ENCODE results near the gene INSYN2B. TPM values are rescaled to one million over a fixed set of nuclear protein-coding genes. Genes with fewer than 3 reads are reported as not detected.

INSYN2B gene
- total RNA-seq, 1 donor from 2014 or later = 1.5 TPM

GRCh38 chr5:169934990-169935389 is 45.3 kb downstream of the INSYN2B start:
- H3K27ac Mint-ChIP-seq = no peak overlapping the region
- H3K9me3 Mint-ChIP-seq = no peaks in the 10 kb centered on the region
- TF ChIP-seq, protein P1, sequence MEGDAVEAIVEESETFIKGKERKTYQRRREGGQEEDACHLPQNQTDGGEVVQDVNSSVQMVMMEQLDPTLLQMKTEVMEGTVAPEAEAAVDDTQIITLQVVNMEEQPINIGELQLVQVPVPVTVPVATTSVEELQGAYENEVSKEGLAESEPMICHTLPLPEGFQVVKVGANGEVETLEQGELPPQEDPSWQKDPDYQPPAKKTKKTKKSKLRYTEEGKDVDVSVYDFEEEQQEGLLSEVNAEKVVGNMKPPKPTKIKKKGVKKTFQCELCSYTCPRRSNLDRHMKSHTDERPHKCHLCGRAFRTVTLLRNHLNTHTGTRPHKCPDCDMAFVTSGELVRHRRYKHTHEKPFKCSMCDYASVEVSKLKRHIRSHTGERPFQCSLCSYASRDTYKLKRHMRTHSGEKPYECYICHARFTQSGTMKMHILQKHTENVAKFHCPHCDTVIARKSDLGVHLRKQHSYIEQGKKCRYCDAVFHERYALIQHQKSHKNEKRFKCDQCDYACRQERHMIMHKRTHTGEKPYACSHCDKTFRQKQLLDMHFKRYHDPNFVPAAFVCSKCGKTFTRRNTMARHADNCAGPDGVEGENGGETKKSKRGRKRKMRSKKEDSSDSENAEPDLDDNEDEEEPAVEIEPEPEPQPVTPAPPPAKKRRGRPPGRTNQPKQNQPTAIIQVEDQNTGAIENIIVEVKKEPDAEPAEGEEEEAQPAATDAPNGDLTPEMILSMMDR (conservative IDR thresholded peaks at IDR 0.05) = no peak
- H3K4me1 Mint-ChIP-seq (ENCODE audit: unreplicated experiment) = no peaks in the 10 kb centered on the region
- H3K36me3 Mint-ChIP-seq = no peaks in the 10 kb centered on the region
- no peak overlapping the region for H3K4me3 Mint-ChIP-seq
- H3K27me3 Mint-ChIP-seq = peaks cover 26% of the 10 kb centered on the region
- DNase-seq (ENCODE audit: extremely low spot score, unreplicated experiment) = no peak

GRCh38 chr5:169933616-169934015 is 46.7 kb downstream of the INSYN2B start:
- no peaks in the 10 kb centered on the region for H3K4me1 Mint-ChIP-seq (ENCODE audit: unreplicated experiment)
- H3K27me3 Mint-ChIP-seq = peaks cover 26% of the 10 kb centered on the region
- H3K27ac Mint-ChIP-seq = no peak overlapping the region
- TF ChIP-seq, protein P1 (conservative IDR thresholded peaks at IDR 0.05) = no peak
- H3K9me3 Mint-ChIP-seq = no peaks in the 10 kb centered on the region
- H3K4me3 Mint-ChIP-seq = no peak overlapping the region
- no peak for DNase-seq (ENCODE audit: extremely low spot score, unreplicated experiment)
- no peaks in the 10 kb centered on the region for H3K36me3 Mint-ChIP-seq

- no peak overlapping the region for H3K27ac Mint-ChIP-seq
- no peaks in the 10 kb centered on the region for H3K36me3 Mint-ChIP-seq
- DNase-seq (ENCODE audit: extremely low spot score, unreplicated experiment) = no peak
- TF ChIP-seq, protein P1 (conservative IDR thresholded peaks at IDR 0.05) = no peak
- H3K4me1 Mint-ChIP-seq (ENCODE audit: unreplicated experiment) = no peaks in the 10 kb centered on the region
- peaks cover 26% of the 10 kb centered on the region for H3K27me3 Mint-ChIP-seq
- H3K9me3 Mint-ChIP-seq = no peaks in the 10 kb centered on the region
- H3K4me3 Mint-ChIP-seq = no peak overlapping the region
These were observed 47.2 kb downstream of the INSYN2B start for GRCh38 chr5:169933127-169933526.

- Mint-ChIP-seq H3K4me1 (ENCODE audit: unreplicated experiment) (peaks cover 19% of the 10 kb centered on the region), H3K27ac (no peak overlapping the region), H3K27me3 (peaks cover 16% of the 10 kb centered on the region), H3K4me3 (no peak overlapping the region), H3K9me3 (no peaks in the 10 kb centered on the region), H3K36me3 (no peaks in the 10 kb centered on the region)
- no peak for DNase-seq (ENCODE audit: extremely low spot score, unreplicated experiment)
- TF ChIP-seq, protein P1 (conservative IDR thresholded peaks at IDR 0.05) = no peak
These were observed 56.3 kb downstream of the INSYN2B start for GRCh38 chr5:169923988-169924387.

GRCh38 chr5:169922474-169922873 is 57.8 kb downstream of the INSYN2B start:
- no peak for DNase-seq (ENCODE audit: extremely low spot score, unreplicated experiment)
- no peaks in the 10 kb centered on the region for H3K9me3 Mint-ChIP-seq
- peaks cover 19% of the 10 kb centered on the region for H3K4me1 Mint-ChIP-seq (ENCODE audit: unreplicated experiment)
- TF ChIP-seq, protein P1 (conservative IDR thresholded peaks at IDR 0.05) = no peak
- H3K36me3 Mint-ChIP-seq = no peaks in the 10 kb centered on the region
- H3K27ac Mint-ChIP-seq = no peak overlapping the region
- H3K27me3 Mint-ChIP-seq = peaks cover 16% of the 10 kb centered on the region
- H3K4me3 Mint-ChIP-seq = no peak overlapping the region

- no peak overlapping the region for H3K27ac Mint-ChIP-seq
- H3K36me3 Mint-ChIP-seq = no peaks in the 10 kb centered on the region
- TF ChIP-seq, protein P1 (conservative IDR thresholded peaks at IDR 0.05) = no peak
- H3K27me3 Mint-ChIP-seq = peaks cover 16% of the 10 kb centered on the region
- no peak for DNase-seq (ENCODE audit: extremely low spot score, unreplicated experiment)
- H3K9me3 Mint-ChIP-seq = no peaks in the 10 kb centered on the region
- no peak overlapping the region for H3K4me3 Mint-ChIP-seq
- H3K4me1 Mint-ChIP-seq (ENCODE audit: unreplicated experiment) = peaks cover 19% of the 10 kb centered on the region
These were observed 58.3 kb downstream of the INSYN2B start for GRCh38 chr5:169921949-169922348.
